Common myeloid progenitor, CD34-positive (primary cell): ENCODE results near the gene PRDM15. TPM values are rescaled to one million over a fixed set of nuclear protein-coding genes. Genes with fewer than 3 reads are reported as not detected.

Experiments used
- CTCF ChIA-PET: fragments of 350-600 bp; sonication (Branson Sonifier 250); formaldehyde crosslinking; loops from one replicate; lab custom pipeline; 2021; ENCODE audit warnings: antibody characterized with exemption; lab: Charles Lee
- POLR2A ChIA-PET: fragments of 350-600 bp; sonication (Branson Sonifier 250); formaldehyde crosslinking; loops from one replicate; lab custom pipeline; 2021; ENCODE audit warnings: antibody characterized with exemption; lab: Charles Lee
- DNase-seq, 3 donors: peaks; one replicate each; pipeline versions ENCODE4 v3.0.0 to v3.0.0-alpha.2; 2013
- H3K27ac ChIP-seq, 2 experiments: 1 replicate in 1 of 2; 2 replicates in 1 of 2; pipeline ENCODE4 v1.7.0; 2013; ENCODE audit warnings: inconsistent platforms in 2 of 2, low read length in 2 of 2, mild to moderate bottlenecking in 2 of 2, low read depth in 1 of 2, moderate library complexity in 1 of 2; ENCODE audit not compliant: severe bottlenecking in 2 of 2, insufficient read depth in 1 of 2, poor library complexity in 1 of 2
- H3K27me3 ChIP-seq, 5 experiments: replicated peaks in 2 of 5; 1 replicate in 3 of 5; 2 replicates in 2 of 5; pipeline versions ENCODE4 v1.6.1 to v1.7.0; 2013; ENCODE audit warnings: low read length in 4 of 5, mild to moderate bottlenecking in 2 of 5, moderate library complexity in 2 of 5, inconsistent platforms in 1 of 5; ENCODE audit not compliant: insufficient read depth in 5 of 5, control insufficient read depth in 4 of 5
- H3K36me3 ChIP-seq, 4 experiments: 1 replicate in 2 of 4; 2 replicates in 2 of 4; pipeline versions ENCODE4 v1.6.1 to v1.7.0; 2013; ENCODE audit warnings: low read length in 3 of 4, control low read depth in 1 of 4, mild to moderate bottlenecking in 1 of 4; ENCODE audit not compliant: control insufficient read depth in 4 of 4, insufficient read depth in 4 of 4
- H3K4me1 ChIP-seq, 4 experiments: 1 replicate in 3 of 4; 2 replicates in 1 of 4; pipeline versions ENCODE4 v1.6.1 to v1.7.1; 2013; ENCODE audit warnings: low read length in 3 of 4, mild to moderate bottlenecking in 3 of 4, control low read depth in 1 of 4, inconsistent platforms in 1 of 4, moderate library complexity in 1 of 4; ENCODE audit not compliant: control insufficient read depth in 4 of 4, insufficient read depth in 4 of 4; ENCODE audit errors: control extremely low read depth in 1 of 4
- H3K4me3 ChIP-seq, 7 experiments: 1 replicate in 4 of 7; 2 replicates in 3 of 7; pipeline versions ENCODE4 v1.5.1 to v1.7.0; 2013; ENCODE audit warnings: mild to moderate bottlenecking in 7 of 7, low read length in 6 of 7, moderate library complexity in 6 of 7, inconsistent platforms in 2 of 7, low read depth in 2 of 7, control low read depth in 1 of 7; ENCODE audit not compliant: insufficient read depth in 4 of 7, control insufficient read depth in 1 of 7; ENCODE audit errors: extremely low read depth in 1 of 7
- H3K9me3 ChIP-seq, 5 experiments: 1 replicate in 4 of 5; 2 replicates in 1 of 5; pipeline versions ENCODE4 v1.6.1 to v1.7.1; 2013; ENCODE audit warnings: low read length in 4 of 5, mild to moderate bottlenecking in 2 of 5, inconsistent platforms in 1 of 5, low read depth in 1 of 5, moderate library complexity in 1 of 5; ENCODE audit not compliant: control insufficient read depth in 4 of 5, insufficient read depth in 2 of 5; ENCODE audit errors: control extremely low read depth in 1 of 5
- WGBS: methylation state at CpG from one replicate; pipeline ENCODE4 v1.1.5; 2013; ENCODE audit not compliant: insufficient coverage; 5-methylcytosine and 5-hydroxymethylcytosine counted together
- polyA plus RNA-seq: library from polyadenylated mRNA; unstranded; fragments of 120-200 nt; gene quantifications from one replicate; pipeline ENCODE4 v1.2.1, GENCODE V29; 2013

Gene PRDM15
- 7.5 TPM for polyA plus RNA-seq

- ChIA-PET CTCF (interaction anchor here (1.3 to 1.9 kb wide), 2 partner anchors 17 to 31 kb away, joined by 3 to 5 read pairs; no protein-coding TSS in a partner anchor), POLR2A (interaction anchor here (0.6 to 1.8 kb wide), 7 partner anchors 16 to 239 kb away, joined by 4 to 12 read pairs (median 6); no protein-coding TSS in a partner anchor)
- Histone ChIP-seq H3K9me3 (no peaks in the 10 kb centered on the region), H3K27ac (peak within 1 kb of the TSS; percentile 82 to 92), H3K4me3 (peak within 1 kb of the TSS; percentile 56 to 86 (median 82)), H3K27me3 (no peaks in the 10 kb centered on the region), H3K36me3 (peaks cover 0 to 4% (median 2%) of the 10 kb centered on the region in 4 experiments), H3K4me1 (peaks cover 15 to 40% (median 21%) of the 10 kb centered on the region in 4 experiments)
- WGBS = under 1% methylated on average over 55 of the region's 89 CpGs
- peak; percentile 78 to 91 (median 88) for DNase-seq
Observed at GRCh38 chr21:41879190-41879998, at the start of gene PRDM15. TSS of gene PRDM15 (minus strand) at chr21:41879344. CDS start at chr21:41860363, 18,981 bp downstream.

- CTCF ChIA-PET = interaction anchor here (1.0 to 2.4 kb wide), 11 partner anchors 8 to 216 kb away, joined by 3 to 9 read pairs (median 5); no protein-coding TSS in a partner anchor
- DNase-seq = peak; percentile 56 to 95 (median 94)
- peaks cover 28 to 97% (median 88%) of the 10 kb centered on the region in 4 experiments for H3K4me1 ChIP-seq
- H3K27ac ChIP-seq = peak overlapping the region in 1 of 2 experiments; percentile 11
- no peaks in the 10 kb centered on the region for H3K9me3 ChIP-seq
- no peak overlapping the region for H3K4me3 ChIP-seq
- no peaks in the 10 kb centered on the region for H3K36me3 ChIP-seq
- WGBS = 0% methylated on average over 4 of the region's 10 CpGs
- no peaks in the 10 kb centered on the region for H3K27me3 ChIP-seq
- POLR2A ChIA-PET = interaction anchor here (0.5 to 1.4 kb wide), 5 partner anchors 33 to 191 kb away, joined by 3 to 9 read pairs (median 3); partner anchors contain the start of gene PRDM15
Observed at GRCh38 chr21:41928621-41929220, 49.6 kb upstream of the PRDM15 start.

DNA sequence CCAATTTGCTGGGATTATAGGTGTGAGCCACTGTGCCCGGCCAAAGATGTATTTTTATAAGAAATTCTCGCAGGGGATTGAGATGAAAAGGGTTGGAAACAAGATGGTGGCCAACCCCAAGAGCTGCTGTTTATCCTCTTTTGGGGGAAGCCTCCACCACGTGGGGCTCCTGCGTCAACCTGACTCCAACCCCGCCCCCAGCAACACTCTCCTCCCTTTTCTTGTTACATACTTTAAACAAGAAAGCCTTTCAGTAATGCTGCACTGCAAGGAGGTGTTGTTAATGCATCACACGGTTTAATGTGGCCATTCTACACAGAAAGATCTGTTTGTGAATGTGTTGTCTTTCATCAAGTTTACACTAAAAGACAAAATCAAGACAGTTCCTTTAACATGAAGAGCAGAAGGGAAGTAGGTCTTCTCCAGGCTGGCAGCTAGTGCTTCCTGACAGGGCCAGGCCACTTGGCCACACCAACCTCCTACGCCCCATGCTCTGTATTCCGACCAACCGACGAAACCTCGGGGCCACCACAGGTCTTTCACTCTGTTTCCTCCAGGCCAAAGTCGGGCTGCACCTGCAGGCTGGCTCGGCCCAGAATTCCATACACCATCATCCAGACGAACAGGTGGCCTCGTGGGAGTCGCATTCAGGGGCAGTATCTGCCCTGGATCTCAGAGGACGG lies 48.7 kb upstream of the PRDM15 start:
- Histone ChIP-seq H3K9me3 (no peaks in the 10 kb centered on the region), H3K4me1 (peaks cover 28 to 97% (median 88%) of the 10 kb centered on the region in 4 experiments), H3K36me3 (no peaks in the 10 kb centered on the region), H3K4me3 (peak overlapping the region in 3 of 7 experiments; percentile 10 to 30 (median 25)), H3K27ac (peak overlapping the region in 1 of 2 experiments; percentile 49), H3K27me3 (no peaks in the 10 kb centered on the region)
- WGBS = 13% methylated on average over 9 of the region's 17 CpGs
- POLR2A ChIA-PET = interaction anchor here (0.5 to 1.4 kb wide), 4 partner anchors 48 to 192 kb away, joined by 3 to 9 read pairs (median 4); partner anchors contain the start of gene PRDM15
- CTCF ChIA-PET = interaction anchor here (1.6 to 2.4 kb wide), 4 partner anchors 7 to 111 kb away, joined by 6 to 9 read pairs (median 8); no protein-coding TSS in a partner anchor
- DNase-seq = peak in 2 of 3 donors; percentile 48 to 64

GRCh38 chr21:41926807-41927171 lies 47.6 kb upstream of the PRDM15 start:
- peaks cover 29 to 97% (median 89%) of the 10 kb centered on the region in 4 experiments for H3K4me1 ChIP-seq
- CTCF ChIA-PET = interaction anchor here (0.9 to 2.0 kb wide), 8 partner anchors 10 to 191 kb away, joined by 3 to 9 read pairs (median 4); no protein-coding TSS in a partner anchor
- no peak for DNase-seq
- H3K27ac ChIP-seq = peak overlapping the region; percentile 64 to 84
- peak overlapping the region in 6 of 7 experiments; percentile 56 to 78 (median 65) for H3K4me3 ChIP-seq
- POLR2A ChIA-PET = interaction anchor here (0.7 to 1.1 kb wide), 4 partner anchors 16 to 49 kb away, joined by 3 to 6 read pairs (median 3); partner anchors contain the start of gene PRDM15
- H3K27me3 ChIP-seq = no peaks in the 10 kb centered on the region
- 0% methylated on average over 1 of the region's 3 CpGs for WGBS
- H3K36me3 ChIP-seq = no peaks in the 10 kb centered on the region
- H3K9me3 ChIP-seq = no peaks in the 10 kb centered on the region

- peak; percentile 64 to 88 (median 79) for DNase-seq
- ChIA-PET POLR2A (interaction anchor here (0.6 to 1.1 kb wide), 5 partner anchors 16 to 192 kb away, joined by 3 to 6 read pairs (median 3); partner anchors contain the start of gene PRDM15), CTCF (interaction anchor here (0.9 to 2.0 kb wide), 9 partner anchors 9 to 191 kb away, joined by 3 to 9 read pairs (median 4); no protein-coding TSS in a partner anchor)
- 20% methylated on average over 10 of the region's 11 CpGs for whole genome bisulfite sequencing
- no peaks in the 10 kb centered on the region for H3K36me3 ChIP-seq
- no peaks in the 10 kb centered on the region for H3K27me3 ChIP-seq
- peaks cover 35 to 99% (median 94%) of the 10 kb centered on the region in 4 experiments for H3K4me1 ChIP-seq
- peak overlapping the region; percentile 64 to 84 for H3K27ac ChIP-seq
- H3K9me3 ChIP-seq = no peaks in the 10 kb centered on the region
- H3K4me3 ChIP-seq = peak overlapping the region in 6 of 7 experiments; percentile 56 to 78 (median 65)
Observed at GRCh38 chr21:41926117-41926806, 47.1 kb upstream of the PRDM15 start.
